GM23248 (cell line): Measurements from ENCODE around the gene ZNF74. TPM values are rescaled to one million over a fixed set of nuclear protein-coding genes. Genes with fewer than 3 reads are reported as not detected.

ENCODE experiments used
- DNase-seq: peaks from one replicate; pipeline ENCODE4 v3.0.0-alpha.2; 2015
- H2AFZ ChIP-seq: fragments of 200-600 bp; sonication (generic); 2 replicates; pipeline ENCODE4 v1.6.1; 2016; ENCODE audit warnings: antibody characterized with exemption
- H3F3A ChIP-seq: fragments of 200-600 bp; sonication (generic); 2 replicates; pipeline ENCODE4 v1.6.1; 2016; ENCODE audit warnings: mild to moderate bottlenecking, antibody characterized with exemption, mixed run types; ENCODE audit not compliant: insufficient read depth
- H3K27ac ChIP-seq: fragments of 200-600 bp; sonication (generic); 2 replicates; pipeline ENCODE4 v1.5.1; 2016; ENCODE audit warnings: mild to moderate bottlenecking
- H3K27me3 ChIP-seq: fragments of 200-600 bp; sonication (generic); replicated peaks from 2 replicates; pipeline ENCODE4 v1.6.1; 2016; ENCODE audit warnings: mild to moderate bottlenecking; ENCODE audit not compliant: insufficient read depth
- H3K36me3 ChIP-seq: fragments of 200-600 bp; sonication (generic); 2 replicates; pipeline ENCODE4 v1.6.1; 2016; ENCODE audit warnings: low read depth, mild to moderate bottlenecking
- H3K4me1 ChIP-seq: fragments of 200-600 bp; sonication (generic); 2 replicates; pipeline ENCODE4 v1.6.1; 2016; ENCODE audit warnings: mild to moderate bottlenecking; ENCODE audit not compliant: insufficient read depth
- H3K4me2 ChIP-seq: fragments of 200-600 bp; sonication (generic); one replicate; pipeline ENCODE4 v1.6.1; 2016; ENCODE audit warnings: mild to moderate bottlenecking; ENCODE audit not compliant: unreplicated experiment
- H3K4me3 ChIP-seq: fragments of 200-600 bp; sonication (generic); 2 replicates; pipeline ENCODE4 v1.5.1; 2016; ENCODE audit warnings: mild to moderate bottlenecking
- H3K79me2 ChIP-seq: fragments of 200-600 bp; sonication (generic); 2 replicates; pipeline ENCODE4 v1.6.1; 2016; ENCODE audit warnings: mild to moderate bottlenecking; ENCODE audit not compliant: insufficient read depth
- H3K9ac ChIP-seq: fragments of 200-600 bp; sonication (generic); 2 replicates; pipeline ENCODE4 v1.6.1; 2016; ENCODE audit warnings: mild to moderate bottlenecking
- H3K9me2 ChIP-seq: fragments of 200-600 bp; sonication (generic); 2 replicates; pipeline ENCODE4 v1.6.1; 2016; ENCODE audit warnings: mixed run types, mild to moderate bottlenecking, moderate library complexity; ENCODE audit not compliant: insufficient read depth
- H3K9me3 ChIP-seq: fragments of 200-600 bp; sonication (generic); one replicate; pipeline ENCODE4 v1.6.1; 2017; ENCODE audit warnings: low read depth
- H4K20me1 ChIP-seq: fragments of 200-600 bp; sonication (generic); 2 replicates; pipeline ENCODE4 v1.6.0; 2016; ENCODE audit not compliant: insufficient read depth
- EZH2 ChIP-seq: fragments of 200-600 bp; sonication (generic); IDR thresholded peaks from 2 replicates; pipeline ENCODE4 v1.6.1; 2018; ENCODE audit warnings: antibody characterized with exemption, mild to moderate bottlenecking; ENCODE audit not compliant: insufficient read depth, poor library complexity, severe bottlenecking
- EZH2phosphoT487 ChIP-seq: fragments of 200-600 bp; sonication (generic); IDR thresholded peaks from 2 replicates; pipeline ENCODE4 v1.6.1; 2018; ENCODE audit warnings: antibody characterized with exemption, moderate library complexity, mild to moderate bottlenecking, low read depth; ENCODE audit not compliant: insufficient read depth
- WGBS, 2 experiments: methylation state at CpG; one replicate each; pipeline ENCODE4 v1.1.6; 2015 to 2017; ENCODE audit warnings: low lambda C conversion rate in 2 of 2, low coverage in 1 of 2; ENCODE audit errors: missing lambda C conversion rate in 2 of 2; 5-methylcytosine and 5-hydroxymethylcytosine counted together
- in situ Hi-C: fragments of 300-500 bp; cut with MboI; formaldehyde crosslinking; loops from 2 replicates; pipeline ENCODE4 v1.15.0; 2020
- polyA plus RNA-seq: library from polyadenylated mRNA; unstranded; fragments of >200 nt; fragmentation: Nextera tagmentation; extraction: Ambion mirVana; gene quantifications from 2 replicates; pipeline ENCODE4 v1.2.1, GENCODE V29; 2016
- total RNA-seq: library from RNA; depleted of rRNA; stranded (reverse); fragments of >200 nt; shearing (Covaris generic); gene quantifications from 2 replicates; pipeline ENCODE4 v1.2.3, GENCODE V29; 2014

The ZNF74 gene
- total and polyA plus RNA-seq, 2 experiments from 2014 or later = 3.7 to 11.5 TPM

- Histone ChIP-seq H4K20me1 (no peaks in the 10 kb centered on the region), H3K9ac (peak overlapping the region; percentile 91), H3K4me2 (peak overlapping the region; percentile 44), H3F3A (no peaks in the 10 kb centered on the region), H3K9me3 (no peaks in the 10 kb centered on the region), H2AFZ (no peak overlapping the region), H3K9me2 (no peaks in the 10 kb centered on the region), H3K79me2 (peaks cover 32% of the 10 kb centered on the region), H3K27me3 (no peaks in the 10 kb centered on the region), H3K4me3 (peak overlapping the region; percentile 95), H3K36me3 (no peaks in the 10 kb centered on the region), H3K27ac (peak overlapping the region; percentile 45; the same call in 1 of the 2 replicates), H3K4me1 (peaks cover 11% of the 10 kb centered on the region)
- DNase-seq = peak; percentile 76
- TF ChIP-seq EZH2 (no peak), EZH2phosphoT487 (no peak)
- WGBS, 2 experiments = 53 to 55% methylated on average over 12 to 13 of the region's 13 CpGs
- in situ Hi-C loops = no loop called here
Measured at GRCh38 chr22:20438678-20439492, 44.9 kb downstream of the ZNF74 start.

GRCh38 chr22:20439556-20439927 is 45.6 kb downstream of the ZNF74 start:
- peaks cover 25% of the 10 kb centered on the region for H3K79me2 ChIP-seq
- no peak overlapping the region for H2AFZ ChIP-seq
- no peak overlapping the region for H3K9ac ChIP-seq
- no peaks in the 10 kb centered on the region for H3K9me3 ChIP-seq
- H3K4me2 ChIP-seq = no peak overlapping the region
- no peak overlapping the region for H3K27ac ChIP-seq
- H3K27me3 ChIP-seq = no peaks in the 10 kb centered on the region
- in situ Hi-C loops = no loop called here
- DNase-seq = no peak
- no peaks in the 10 kb centered on the region for H4K20me1 ChIP-seq
- 80 to 86% methylated on average over 4 of the region's 4 CpGs for WGBS, 2 experiments
- H3K9me2 ChIP-seq = no peaks in the 10 kb centered on the region
- H3F3A ChIP-seq = no peaks in the 10 kb centered on the region
- no peak overlapping the region for H3K4me3 ChIP-seq
- TF ChIP-seq EZH2phosphoT487 (no peak), EZH2 (no peak)
- H3K36me3 ChIP-seq = no peaks in the 10 kb centered on the region
- peaks cover 11% of the 10 kb centered on the region for H3K4me1 ChIP-seq

GRCh38 chr22:20439928-20440575 is 46.1 kb downstream of the ZNF74 start:
- in situ Hi-C loops = no loop called here
- no peak overlapping the region for H3K27ac ChIP-seq
- no peak overlapping the region for H2AFZ ChIP-seq
- no peaks in the 10 kb centered on the region for H3K36me3 ChIP-seq
- DNase-seq = no peak
- no peaks in the 10 kb centered on the region for H3K9me2 ChIP-seq
- peaks cover 20% of the 10 kb centered on the region for H3K79me2 ChIP-seq
- H3K9me3 ChIP-seq = no peaks in the 10 kb centered on the region
- peaks cover 9% of the 10 kb centered on the region for H3K4me1 ChIP-seq
- no peak overlapping the region for H3K4me2 ChIP-seq
- H3F3A ChIP-seq = no peaks in the 10 kb centered on the region
- no peak overlapping the region for H3K9ac ChIP-seq
- 96 to 100% methylated on average over 5 of the region's 5 CpGs for WGBS, 2 experiments
- no peak for TF ChIP-seq EZH2phosphoT487
- no peak for TF ChIP-seq EZH2
- no peak overlapping the region for H3K4me3 ChIP-seq
- no peaks in the 10 kb centered on the region for H3K27me3 ChIP-seq
- H4K20me1 ChIP-seq = no peaks in the 10 kb centered on the region

- no peaks in the 10 kb centered on the region for H3K9me3 ChIP-seq
- no peak overlapping the region for H3K4me2 ChIP-seq
- H3K4me3 ChIP-seq = no peak overlapping the region
- no peaks in the 10 kb centered on the region for H3F3A ChIP-seq
- TF ChIP-seq EZH2 = no peak
- no peak for TF ChIP-seq EZH2phosphoT487
- no peak overlapping the region for H3K27ac ChIP-seq
- 0 out of 2 replicates have a peak, but pooled peaks cover under 1% of the 10 kb centered on the region for H3K4me1 ChIP-seq
- in situ Hi-C loops = no loop called here
- no peaks in the 10 kb centered on the region for H3K36me3 ChIP-seq
- WGBS, 2 experiments = 52 to 58% methylated on average over 10 to 13 of the region's 13 CpGs
- no peaks in the 10 kb centered on the region for H4K20me1 ChIP-seq
- no peak overlapping the region for H2AFZ ChIP-seq
- H3K9me2 ChIP-seq = no peaks in the 10 kb centered on the region
- peaks cover 12% of the 10 kb centered on the region for H3K79me2 ChIP-seq
- H3K27me3 ChIP-seq = no peaks in the 10 kb centered on the region
- no peak overlapping the region for H3K9ac ChIP-seq
- no peak for DNase-seq
Measured at GRCh38 chr22:20440637-20441591, 47.0 kb downstream of the ZNF74 start.
